Measurements from ENCODE around the gene ADAMTS17. TPM values are rescaled to one million over a fixed set of nuclear protein-coding genes. Genes with fewer than 3 reads are reported as not detected.

ADAMTS17 gene
- total RNA-seq, 1 experiment from 2014 or later: 4.2 TPM

GRCh38 chr15:99943466-99943865, 398.3 kb downstream of the ADAMTS17 start:
- BruUV-seq (replicated peaks): no TSS peak
- ChIA-PET RAD21 (ENCODE audit: low non-redundant PET in 1 of 2, low total read pairs in 2 of 2, uncharacterized antibody in 2 of 2, unreplicated experiment in 2 of 2) (no interaction called here), POLR2A (no interaction called here), CTCF (no interaction called here)
- TF ChIP-seq SIN3A (IDR thresholded peaks at IDR 0.05; ENCODE audit: low read depth) (no peak), JUND (IDR thresholded peaks at IDR 0.05) (no peak), REST (IDR thresholded peaks at IDR 0.05; ENCODE audit: low read depth) (no peak), ZBTB33 (IDR thresholded peaks at IDR 0.05; ENCODE audit: extremely low read depth, insufficient replicate concordance, low read length) (no peak), ELF1 (IDR thresholded peaks at IDR 0.05; ENCODE audit: borderline replicate concordance, low read depth) (no peak), POLR2A (IDR thresholded peaks at IDR 0.05; ENCODE audit: borderline replicate concordance, extremely low read depth, insufficient read depth, insufficient read length) (no peak), ATF3 (IDR thresholded peaks at IDR 0.05) (no peak), ZNF274 (IDR thresholded peaks at IDR 0.05; ENCODE audit: low read depth, low read length) (no peak), EZH2 (IDR thresholded peaks at IDR 0.05) (no peak), CEBPB (IDR thresholded peaks at IDR 0.05; ENCODE audit: low read depth) (no peak), YY1 (IDR thresholded peaks at IDR 0.05; ENCODE audit: extremely low read depth, insufficient replicate concordance, low read depth, low read length) (no peak), TCF7L2 (IDR thresholded peaks at IDR 0.05; ENCODE audit: borderline replicate concordance, extremely low read depth, insufficient read depth, insufficient read length) (no peak), EGR1 (IDR thresholded peaks at IDR 0.05; ENCODE audit: low read depth) (no peak), CTCF (IDR thresholded peaks at IDR 0.05 in 2 of 3, conservative IDR thresholded peaks at IDR 0.05 in 1 of 3; ENCODE audit: borderline replicate concordance in 1 of 3, insufficient read depth in 1 of 3, low read depth in 2 of 3, low read length in 2 of 3) (no peak), MAX (IDR thresholded peaks at IDR 0.05) (no peak), CBX3 (IDR thresholded peaks at IDR 0.05; ENCODE audit: low read depth) (no peak), FOSL1 (IDR thresholded peaks at IDR 0.05; ENCODE audit: low read depth) (no peak), EZH2phosphoT487 (IDR thresholded peaks at IDR 0.05; ENCODE audit: borderline replicate concordance) (no peak)
- Histone ChIP-seq H3K27ac (ENCODE audit: low read depth, low read length) (no peak overlapping the region), H3K36me3 (ENCODE audit: control insufficient read depth in 1 of 2, insufficient read depth in 2 of 2, low read length in 2 of 2) (no peaks in the 10 kb centered on the region), H3K4me3 (replicated peaks in 1 of 2; ENCODE audit: low read depth in 1 of 2, low read length in 2 of 2) (no peak overlapping the region), H3K9ac (ENCODE audit: low read length) (no peak overlapping the region), H2AFZ (ENCODE audit: low read depth, low read length, poor library complexity, severe bottlenecking) (no peak overlapping the region), H3K4me2 (ENCODE audit: low read length) (no peak overlapping the region), H3K4me1 (ENCODE audit: control insufficient read depth in 1 of 2, insufficient read depth in 2 of 2, low read length in 2 of 2) (no peaks in the 10 kb centered on the region), H3K79me2 (ENCODE audit: insufficient read depth, low read length) (no peaks in the 10 kb centered on the region), H3K9me2 (ENCODE audit: insufficient read depth) (no peaks in the 10 kb centered on the region), H3K9me3 (ENCODE audit: control insufficient read depth in 1 of 2, insufficient read depth in 1 of 2, low read depth in 1 of 2, low read length in 2 of 2) (peaks cover 8 to 12% of the 10 kb centered on the region in 2 experiments; a peak in 1 of 4 replicates), H3K27me3 (ENCODE audit: insufficient read depth, low read length) (no peaks in the 10 kb centered on the region), H4K20me1 (ENCODE audit: insufficient read depth) (no peaks in the 10 kb centered on the region)
- intact Hi-C loops (cut with micrococcal nuclease): no loop called here
- DNase-seq (ENCODE audit: low read depth, low spot score): no peak
- ATAC-seq: no peak

All from HCT116 (cell line).